ENCODE results near the gene MCTP1. TPM values are rescaled to one million over a fixed set of nuclear protein-coding genes. Genes with fewer than 3 reads are reported as not detected.

MCTP1 gene
- total and polyA plus RNA-seq, 9 of the 15 experiments (the other 6 are each of a cell fraction or from before 2014, with no cell fraction given) = 0.04 to 0.93 (median 0.06) TPM; not detected in 4

GRCh38 chr5:94812232-94812631 is 472.7 kb downstream of the MCTP1 start (continued):
- TF ChIP-seq HSF4 (CRISPR knock-in tag; IDR thresholded peaks at IDR 0.05; ENCODE audit: borderline replicate concordance) (no peak), ZNF217 (CRISPR knock-in tag; IDR thresholded peaks at IDR 0.05) (no peak), NCOA6 (IDR thresholded peaks at IDR 0.05) (no peak), TSHZ1 (CRISPR knock-in tag; IDR thresholded peaks at IDR 0.05) (no peak), NR2F6 (CRISPR knock-in tag; IDR thresholded peaks at IDR 0.05) (no peak), MITF (IDR thresholded peaks at IDR 0.05) (no peak)

- Histone ChIP-seq H4K20me1 (replicated peaks; ENCODE audit: control insufficient read depth, insufficient read depth, low read length) (no peaks in the 10 kb centered on the region), H3K4me3 (no peak overlapping the region), H3K9me3 (replicated peaks; ENCODE audit: control insufficient read depth, insufficient read depth, low read depth, low read length) (no peaks in the 10 kb centered on the region), H3K27me3 (ENCODE audit: control insufficient read depth in 2 of 2, insufficient read depth in 2 of 2, low read length in 2 of 2) (no peaks in the 10 kb centered on the region), H3K79me2 (ENCODE audit: control insufficient read depth, insufficient read depth, low read length) (no peaks in the 10 kb centered on the region), H2AFZ (ENCODE audit: low read depth, low read length) (no peak overlapping the region), H3K9ac (ENCODE audit: insufficient read depth in 1 of 2, low read depth in 2 of 2, low read length in 2 of 2) (no peak overlapping the region), H3K4me2 (ENCODE audit: insufficient read depth, low read length) (no peak overlapping the region), H3K4me1 (replicated peaks in 1 of 2; ENCODE audit: control insufficient read depth in 2 of 2, insufficient read depth in 2 of 2, low read length in 2 of 2) (no peaks in the 10 kb centered on the region), H3K9me1 (ENCODE audit: control insufficient read depth, insufficient read depth, low read length) (no peaks in the 10 kb centered on the region), H3K27ac (ENCODE audit: extremely low read depth, low read depth, low read length) (no peak overlapping the region), H3K36me3 (ENCODE audit: control insufficient read depth, insufficient read depth, low read length) (no peaks in the 10 kb centered on the region)
- 12% methylated on average over 6 of the region's 6 CpGs for WGBS (ENCODE audit: insufficient coverage, low coverage, missing lambda C conversion rate)
- ChIA-PET CTCF (ENCODE audit: low intra/inter-chr PET ratio) (no interaction called here), POLR2A (no interaction called here)
- FAIRE-seq (no peak), DNase-seq (ENCODE audit: extremely low read depth in 1 of 4, low spot score in 3 of 4) (no peak), ATAC-seq (no peak)
- in situ Hi-C loops (cut with MboI) = no loop called here
- no peak for TF ChIP-seq SMAD3 (CRISPR knock-in tag; conservative IDR thresholded peaks at IDR 0.05)
- no peak for TF ChIP-seq ZNF146 (CRISPR knock-in tag; IDR thresholded peaks at IDR 0.05; ENCODE audit: unreplicated experiment)
- no peak for TF ChIP-seq ZBTB5 (IDR thresholded peaks at IDR 0.05)
- TF ChIP-seq MTA1 (IDR thresholded peaks at IDR 0.05; ENCODE audit: borderline replicate concordance) = no peak
- no TSS peak for BruUV-seq (replicated peaks)
- intact Hi-C loops (cut with micrococcal nuclease) = no loop called here
These were observed 473.6 kb downstream of the MCTP1 start for GRCh38 chr5:94811331-94811730.
